Activated CD4-positive, CD25-positive, alpha-beta regulatory T cell (primary cell): ENCODE data around the gene ATP4A.

Experiments
- DNase-seq, 4 experiments: peaks; one replicate each; lab custom pipeline; 2025; lab: John Stamatoyannopoulos, UW

Gene ATP4A

DNA sequence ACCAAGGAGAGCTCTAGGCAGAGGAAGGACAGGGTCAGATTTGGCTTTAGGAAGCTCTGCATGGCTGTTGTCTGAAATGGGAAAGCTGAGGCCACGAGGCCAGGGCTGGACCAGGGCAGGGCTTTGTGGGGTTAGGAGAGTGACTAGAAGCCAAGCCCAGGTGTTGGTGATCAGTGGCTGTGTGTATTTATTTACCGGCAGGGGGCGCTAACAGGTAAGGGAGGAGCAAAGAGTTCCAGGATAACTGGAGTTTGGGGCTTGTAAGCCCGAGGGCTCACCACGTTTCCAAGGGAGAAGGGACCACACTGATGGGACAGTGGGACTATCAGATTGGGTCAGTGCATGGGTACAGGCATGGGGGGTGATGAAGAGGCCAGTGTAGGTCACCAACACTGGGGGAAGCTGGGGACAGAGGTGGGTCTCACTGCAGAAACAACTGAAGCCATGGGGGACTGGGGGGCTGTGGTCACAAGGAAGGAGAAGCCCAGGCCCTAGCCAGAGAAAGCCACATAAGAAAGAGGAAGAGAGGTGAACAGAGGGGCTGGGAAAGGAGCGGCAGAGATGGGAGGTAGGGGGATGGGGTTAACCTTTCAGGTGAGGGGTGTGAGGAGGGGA, 14.2 kb downstream of the ATP4A start:
- peak; percentile 13 to 38 (median 24) for DNase-seq

DNA sequence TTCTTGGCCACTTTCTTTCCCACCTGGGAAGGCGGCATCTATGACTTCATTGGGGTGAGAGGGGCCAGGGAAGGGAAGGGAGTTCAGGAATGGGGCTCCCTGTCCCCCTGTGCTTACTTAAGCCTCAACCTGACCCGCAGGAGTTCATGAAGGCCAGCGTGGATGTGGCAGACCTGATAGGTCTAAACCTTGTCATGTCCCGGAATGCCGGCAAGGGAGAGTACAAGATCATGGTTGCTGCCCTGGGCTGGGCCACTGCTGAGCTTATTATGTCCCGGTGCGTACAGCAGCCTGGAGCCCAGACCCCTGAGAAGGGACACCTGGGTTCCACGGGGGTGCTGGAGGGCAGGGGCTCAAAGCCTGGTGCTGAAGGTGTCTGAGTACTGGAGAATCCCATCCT, 16.9 kb downstream of the ATP4A start:
- DNase-seq, result no peak

DNA sequence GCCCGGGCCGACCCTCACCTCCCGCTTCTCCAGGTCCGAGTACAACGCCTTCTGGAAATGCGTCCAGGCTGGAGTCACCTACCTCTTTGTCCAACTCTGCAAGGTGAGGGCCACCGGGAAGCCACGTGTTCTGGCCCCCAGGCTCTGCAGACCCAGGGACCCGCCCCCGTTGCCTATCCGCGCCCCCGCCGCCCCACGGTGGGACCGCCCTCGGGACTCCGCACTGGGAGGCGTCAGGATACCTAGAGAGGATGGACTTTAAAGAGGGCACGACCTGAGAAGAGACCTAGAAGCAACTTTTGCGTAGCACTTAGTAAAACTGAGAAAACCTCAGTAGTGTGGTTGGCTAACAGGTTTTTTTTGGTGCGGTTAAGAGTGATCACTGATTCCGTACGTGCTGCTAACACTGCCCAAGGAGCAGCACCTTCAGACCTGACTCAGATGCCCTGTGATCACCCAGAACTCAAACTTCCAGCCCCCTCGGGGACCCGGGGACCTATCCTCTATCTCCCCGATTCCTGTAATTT, 17.5 kb downstream of the ATP4A start:
- DNase-seq, result peak in 2 of 4 experiments; percentile 47 to 55

DNA sequence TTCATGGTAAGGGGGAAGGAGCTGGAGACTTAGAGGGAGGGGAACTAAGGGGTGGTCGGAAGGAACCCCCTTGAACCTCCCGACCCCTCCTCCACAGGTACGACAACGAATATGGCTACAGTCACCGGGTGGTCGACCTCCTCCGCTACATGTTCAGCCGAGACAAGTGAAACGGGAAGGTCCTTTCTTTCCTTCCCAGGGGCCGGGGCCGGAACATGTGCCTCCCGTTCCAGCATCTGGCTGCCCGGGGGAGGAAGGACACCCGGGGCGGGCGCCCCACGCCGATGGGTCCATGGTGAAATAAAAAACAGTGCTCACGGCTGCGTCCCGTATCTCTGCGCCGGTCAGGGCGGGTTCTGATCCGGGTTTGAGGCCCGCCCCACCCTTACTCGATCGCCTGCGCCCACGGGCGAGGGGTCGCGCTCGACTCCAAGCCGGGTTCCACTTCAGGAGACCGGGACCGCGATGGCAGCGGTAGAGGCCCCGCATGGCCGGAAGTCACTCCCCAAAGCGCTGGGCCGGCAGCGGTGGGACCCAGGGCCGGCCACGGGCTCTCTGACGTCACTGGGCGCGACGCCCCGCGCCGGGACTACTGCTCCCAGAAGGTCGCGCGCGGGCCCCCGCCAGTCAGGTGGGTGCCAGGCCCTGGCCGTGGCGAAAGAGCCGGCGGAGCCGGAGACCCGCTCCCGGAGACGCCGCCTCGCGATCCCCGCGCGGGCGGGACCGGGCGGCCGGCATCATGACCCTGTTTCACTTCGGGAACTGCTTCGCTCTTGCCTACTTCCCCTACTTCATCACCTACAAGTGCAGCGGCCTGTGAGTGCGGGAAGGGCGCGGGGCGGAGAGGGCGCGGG, 18.2 kb downstream of the ATP4A start, which contains the start of gene TMEM147:
TSS of gene TMEM147 (plus strand) at position 626 of the 854 bp plus-strand sequence. CDS start at position 740, 114 bp downstream.
- DNase-seq, result peak; percentile 55 to 68 (median 64)

DNA sequence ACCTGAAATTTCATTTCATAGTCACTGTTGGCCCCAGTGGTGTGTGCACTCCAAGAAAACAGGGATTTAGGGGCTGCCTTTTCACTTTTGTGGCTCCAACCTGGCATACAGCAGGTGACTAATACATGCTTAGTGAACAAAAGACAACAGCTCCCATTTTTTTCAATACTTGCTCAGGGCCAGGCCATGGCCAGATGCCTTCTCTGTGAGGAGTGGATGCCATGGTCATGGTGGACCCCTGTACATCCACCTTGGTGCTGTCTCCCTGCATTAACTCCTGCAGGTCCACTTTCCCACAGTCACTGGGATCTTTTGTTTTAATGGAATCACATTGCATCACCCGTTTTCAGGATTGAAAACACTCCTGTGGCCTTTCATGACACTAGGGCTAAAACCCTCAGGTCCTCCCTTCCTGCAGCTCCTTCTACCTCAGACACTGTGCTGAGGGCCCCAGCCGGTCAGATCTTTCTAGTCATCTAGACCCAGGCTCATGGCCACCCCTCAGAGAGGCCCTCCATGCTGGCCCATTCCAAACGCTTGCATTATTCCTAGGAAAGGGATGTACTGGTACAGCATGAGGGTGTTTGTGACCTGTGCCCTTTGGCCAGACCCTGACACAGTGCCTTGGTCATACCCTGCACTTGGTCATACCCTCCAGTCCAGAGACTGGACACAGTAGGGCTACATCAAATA, 19.2 kb downstream of the ATP4A start:
- DNase-seq, result no peak

DNA sequence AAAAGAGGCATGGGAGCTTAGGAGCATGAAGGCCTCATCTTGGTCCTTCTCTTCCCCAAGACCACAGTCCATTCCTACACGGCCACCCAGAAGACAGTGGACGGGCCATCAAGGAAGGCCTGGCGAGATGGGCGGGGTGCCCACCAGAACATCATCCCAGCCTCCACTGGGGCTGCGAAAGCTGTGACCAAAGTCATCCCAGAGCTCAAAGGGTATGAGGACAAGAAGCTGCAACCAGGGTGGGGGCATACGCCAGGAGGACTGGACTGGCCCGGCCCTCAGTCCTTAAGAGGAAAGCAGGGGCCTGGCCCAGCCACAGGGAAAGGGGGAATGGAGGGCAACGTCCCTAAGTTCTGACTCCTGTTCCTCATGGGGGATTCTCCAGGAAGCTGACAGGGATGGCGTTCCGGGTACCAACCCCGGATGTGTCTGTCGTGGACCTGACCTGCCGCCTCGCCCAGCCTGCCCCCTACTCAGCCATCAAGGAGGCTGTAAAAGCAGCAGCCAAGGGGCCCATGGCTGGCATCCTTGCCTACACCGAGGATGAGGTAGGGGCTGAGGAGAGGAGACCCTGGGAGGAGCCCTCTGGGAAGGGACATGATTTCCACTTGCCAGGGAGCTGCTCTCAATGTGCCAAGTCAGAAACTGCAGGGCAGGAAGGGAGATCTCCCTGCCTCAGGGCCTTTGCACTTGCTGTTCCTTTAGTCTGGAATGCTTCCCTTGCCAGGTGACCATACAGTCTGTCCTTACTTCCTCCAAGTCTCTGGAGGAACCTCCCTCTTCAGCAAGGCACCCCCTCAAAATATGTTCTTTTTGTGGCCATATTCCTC, 20.0 kb downstream of the ATP4A start:
- no peak for DNase-seq

DNA sequence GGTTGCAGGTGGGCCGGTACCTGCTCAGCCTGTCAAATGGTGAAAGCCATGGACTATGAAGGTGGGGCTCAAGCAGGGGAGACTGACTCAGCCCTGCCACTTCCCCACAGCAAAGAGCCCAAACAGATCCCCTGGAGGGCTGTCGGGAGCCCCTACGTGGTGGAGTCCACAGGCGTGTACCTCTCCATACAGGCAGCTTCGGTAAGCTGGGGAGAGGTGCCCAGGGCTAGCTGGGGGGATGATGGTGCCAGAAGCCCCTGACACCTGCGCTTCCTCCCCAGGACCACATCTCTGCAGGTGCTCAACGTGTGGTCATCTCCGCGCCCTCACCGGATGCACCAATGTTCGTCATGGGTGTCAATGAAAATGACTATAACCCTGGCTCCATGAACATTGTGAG, 21.2 kb downstream of the ATP4A start:
- no peak for DNase-seq

DNA sequence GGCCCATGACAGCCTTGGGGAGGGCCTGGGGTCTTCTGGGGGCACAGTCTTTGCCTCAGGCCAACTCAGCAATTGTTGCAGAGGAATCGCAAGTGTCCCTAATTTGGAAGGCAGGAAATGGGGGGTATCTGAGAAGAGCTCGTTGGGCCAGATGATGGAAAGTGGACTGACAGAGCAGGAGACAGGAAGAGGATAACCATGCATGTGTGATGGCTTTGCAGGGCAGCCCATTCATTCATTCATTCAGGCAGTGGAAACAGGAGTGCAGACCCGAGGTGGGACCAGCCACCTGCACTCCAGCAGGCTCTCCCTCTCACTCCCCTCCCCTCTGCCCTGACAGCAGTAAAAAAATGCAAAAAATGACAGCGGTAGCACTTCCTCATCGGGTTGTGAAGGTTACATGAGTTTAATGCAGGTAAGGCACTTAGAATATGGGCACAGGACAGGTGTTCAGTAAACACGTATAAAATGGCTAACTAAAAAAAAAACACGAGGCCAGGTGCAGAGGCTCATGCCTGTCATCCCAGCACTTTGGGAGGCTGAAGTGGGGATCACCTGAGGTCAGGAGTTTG, 23.0 kb downstream of the ATP4A start:
- no peak for DNase-seq

DNA sequence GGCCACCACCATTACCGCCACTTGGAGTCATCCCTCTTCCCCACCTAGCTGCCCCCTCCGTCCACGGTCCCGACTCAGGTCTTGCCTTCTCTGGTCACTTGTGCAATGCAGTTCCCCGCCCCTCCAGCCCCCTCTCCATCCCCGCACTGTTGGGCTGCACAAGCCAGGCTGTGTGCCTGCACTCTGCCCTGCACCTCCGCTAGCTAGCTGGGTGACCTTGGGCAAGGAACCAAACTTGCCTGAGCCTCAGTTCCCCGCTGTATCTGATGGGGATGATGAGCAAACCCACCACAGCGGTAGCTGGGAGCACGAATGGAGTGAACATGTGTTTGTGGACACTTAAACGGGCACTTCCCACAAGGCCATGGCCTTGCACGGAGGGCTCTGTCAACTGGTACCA, 23.6 kb downstream of the ATP4A start:
- DNase-seq, result no peak

DNA sequence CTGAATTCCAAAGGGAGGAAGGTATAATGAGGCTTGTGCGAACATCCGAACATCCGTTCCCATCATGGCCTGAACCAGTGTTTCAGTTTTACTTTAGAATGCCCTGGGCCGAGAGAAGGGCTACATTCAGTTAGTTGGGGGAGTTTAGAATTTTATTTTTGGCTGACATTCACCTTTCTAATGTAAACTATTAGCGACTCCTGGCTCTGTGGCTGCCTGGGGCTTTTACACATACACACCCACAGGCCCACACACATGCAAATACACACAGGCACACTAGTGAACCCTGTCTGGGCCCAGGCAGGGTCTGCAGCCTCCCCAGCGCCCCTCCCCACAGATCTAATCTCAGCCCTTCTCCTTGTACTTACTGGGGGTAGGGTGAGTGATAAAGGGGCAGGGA, 24.1 kb downstream of the ATP4A start:
- DNase-seq, result no peak

DNA sequence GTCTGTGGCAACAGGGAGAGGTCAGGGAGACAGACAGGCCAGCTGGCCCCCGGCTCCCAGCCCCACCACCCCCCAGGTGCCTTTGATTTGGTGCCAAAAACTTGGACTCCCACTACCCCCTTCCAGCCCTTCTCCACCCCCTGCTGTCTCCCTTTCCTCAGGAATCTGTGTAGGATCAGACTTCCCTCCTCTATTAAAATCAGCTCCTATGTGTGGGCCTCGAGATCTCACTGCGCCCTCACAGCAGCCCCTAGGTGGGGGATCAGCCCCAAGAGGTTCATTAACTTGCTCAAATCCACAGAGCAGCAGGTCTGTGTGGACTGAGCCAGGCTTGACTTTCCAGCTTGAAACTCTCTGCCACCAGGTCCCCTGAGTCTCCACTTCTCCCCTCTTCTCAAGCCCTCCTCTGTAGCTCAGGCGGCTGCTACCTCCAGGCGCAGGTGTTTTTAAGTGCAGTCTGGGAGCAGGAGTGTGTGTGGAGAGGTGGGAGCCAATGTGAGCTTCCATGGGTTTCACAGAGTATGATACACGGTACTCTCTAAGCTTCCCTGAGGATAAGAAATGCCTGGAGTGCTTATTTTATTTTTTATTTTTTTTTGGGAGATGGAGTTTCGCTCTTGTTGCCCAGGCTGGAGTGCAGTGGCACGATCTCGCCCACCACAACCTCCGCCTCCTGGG, 28.5 kb downstream of the ATP4A start:
- no peak for DNase-seq

DNA sequence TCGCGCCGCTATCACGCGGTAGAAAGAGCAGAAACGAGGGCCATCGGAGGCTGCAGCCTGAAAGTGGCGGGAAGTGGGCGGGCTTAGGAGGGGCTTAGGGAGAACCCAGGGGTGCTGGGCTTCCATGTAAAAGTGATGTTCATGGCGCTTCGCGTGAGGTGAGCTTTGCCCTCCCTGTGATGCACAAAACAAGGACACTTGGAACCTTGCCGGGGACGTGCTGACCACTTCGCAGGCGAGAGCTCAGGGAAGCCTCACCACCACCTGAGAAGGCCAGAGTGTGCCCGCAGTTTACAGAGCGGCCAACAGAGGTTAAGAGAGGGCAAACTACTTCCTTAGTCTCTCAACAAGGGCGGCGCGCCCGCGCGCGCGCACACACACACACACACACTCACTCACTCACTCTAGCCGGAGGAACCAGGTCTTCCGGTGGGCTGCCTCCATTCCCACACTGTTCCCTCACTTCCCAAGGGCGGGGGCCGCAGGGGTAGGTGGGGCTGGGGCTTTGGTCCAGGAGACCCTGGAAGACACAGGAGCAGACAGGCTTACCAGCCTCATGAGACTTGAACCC, 29.6 kb downstream of the ATP4A start:
- DNase-seq, result peak in 2 of 4 experiments; percentile 16 to 34

DNA sequence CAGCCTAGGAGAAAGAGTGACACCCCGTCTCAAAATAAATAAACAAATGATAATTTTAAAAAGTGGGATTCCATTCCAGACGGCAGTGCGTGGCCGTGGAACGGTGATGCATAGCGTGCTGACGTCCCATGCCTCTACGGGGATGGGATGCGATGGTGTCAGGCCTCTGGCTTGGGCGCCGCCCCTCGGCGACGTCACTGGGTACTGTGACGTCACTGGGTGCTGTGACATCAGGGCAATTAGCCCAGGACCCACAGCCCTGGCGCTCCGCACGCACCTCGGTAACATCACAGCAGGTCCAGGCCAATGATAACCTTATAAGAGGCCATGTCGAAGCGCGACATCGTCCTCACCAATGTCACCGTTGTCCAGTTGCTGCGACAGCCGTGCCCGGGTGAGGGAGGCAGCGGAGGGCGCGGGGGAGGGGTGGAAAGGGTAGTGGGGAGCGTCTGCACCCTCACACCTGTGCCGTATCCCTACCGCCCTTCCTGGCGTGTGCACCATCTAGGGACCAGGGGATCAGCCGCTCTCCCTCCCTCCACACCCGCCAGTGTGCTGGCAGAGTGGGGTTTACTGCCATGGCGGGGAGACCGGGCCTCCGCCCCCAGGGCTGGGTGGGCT, 30.1 kb downstream of the ATP4A start, which contains the start of gene GAPDHS:
TSS of gene GAPDHS (plus strand) at position 256 of the 621 bp plus-strand sequence. CDS start at position 328, 72 bp downstream.
- DNase-seq, result no peak

DNA sequence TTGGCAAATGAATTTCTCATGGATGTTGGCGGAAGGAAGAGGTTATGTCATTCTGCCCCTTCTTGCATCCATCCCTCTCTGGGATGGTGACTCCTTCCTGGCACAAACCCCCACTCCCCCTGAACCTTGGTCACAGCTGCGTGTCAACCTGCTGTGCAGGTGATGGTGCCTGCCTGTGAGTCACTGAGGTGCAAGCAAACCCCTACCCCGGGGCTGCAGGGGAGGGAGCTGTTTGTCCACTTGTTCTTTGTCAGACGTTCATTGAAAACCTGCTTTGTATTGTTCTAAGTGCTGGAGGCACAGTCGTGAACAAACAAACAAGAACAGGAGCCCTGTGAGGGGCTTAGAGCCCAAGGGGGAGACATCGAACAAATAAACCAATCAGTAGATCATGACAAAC, 32.2 kb downstream of the ATP4A start:
- no peak for DNase-seq

DNA sequence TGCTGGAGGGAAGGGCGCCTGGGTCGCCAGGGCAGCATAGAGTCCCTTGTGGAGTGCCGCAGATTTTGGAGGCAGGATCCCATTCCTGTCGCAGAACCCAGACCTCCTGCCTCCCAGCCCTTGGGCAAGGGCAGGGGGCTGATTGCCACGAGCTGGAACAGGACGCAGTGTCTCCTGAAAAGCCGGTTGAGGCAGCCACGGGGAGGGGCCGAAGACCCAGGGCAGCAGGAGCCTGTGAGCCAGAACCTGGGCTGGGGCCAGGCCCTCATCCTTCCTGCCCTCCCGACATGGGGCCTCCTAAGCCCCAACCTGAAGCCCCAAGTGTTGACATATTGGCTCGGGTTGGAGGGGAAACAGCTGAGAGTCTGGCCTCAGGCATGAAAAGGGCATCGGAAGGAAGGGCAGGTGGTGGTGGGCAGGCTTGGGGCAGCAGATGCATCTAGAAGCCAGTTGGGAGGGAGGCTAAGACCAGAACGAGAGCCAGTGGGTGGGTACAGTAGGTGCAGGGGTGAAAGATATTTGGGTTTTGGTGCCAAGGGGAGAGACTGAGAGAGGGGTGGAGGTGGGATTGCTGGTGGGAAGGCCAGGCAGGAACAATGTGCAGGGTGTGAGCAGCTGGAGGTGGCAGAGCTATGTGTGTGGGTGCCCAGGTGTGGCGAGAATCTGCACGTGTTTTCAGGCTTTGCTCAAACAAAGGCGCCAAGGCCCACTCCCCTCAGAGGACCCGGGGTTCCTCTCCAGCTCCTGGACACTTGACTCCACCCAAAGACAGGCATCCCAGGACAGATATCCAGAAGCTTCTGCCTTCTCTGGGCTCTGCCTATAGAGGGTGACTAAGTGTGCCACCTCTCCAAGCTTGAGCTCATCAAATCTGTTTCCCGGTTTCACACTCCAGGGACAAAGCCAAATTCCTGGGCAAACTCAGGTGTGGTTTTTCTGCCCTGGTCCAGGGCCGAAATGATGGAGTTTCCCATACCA, 33.9 kb downstream of the ATP4A start:
- no peak for DNase-seq

DNA sequence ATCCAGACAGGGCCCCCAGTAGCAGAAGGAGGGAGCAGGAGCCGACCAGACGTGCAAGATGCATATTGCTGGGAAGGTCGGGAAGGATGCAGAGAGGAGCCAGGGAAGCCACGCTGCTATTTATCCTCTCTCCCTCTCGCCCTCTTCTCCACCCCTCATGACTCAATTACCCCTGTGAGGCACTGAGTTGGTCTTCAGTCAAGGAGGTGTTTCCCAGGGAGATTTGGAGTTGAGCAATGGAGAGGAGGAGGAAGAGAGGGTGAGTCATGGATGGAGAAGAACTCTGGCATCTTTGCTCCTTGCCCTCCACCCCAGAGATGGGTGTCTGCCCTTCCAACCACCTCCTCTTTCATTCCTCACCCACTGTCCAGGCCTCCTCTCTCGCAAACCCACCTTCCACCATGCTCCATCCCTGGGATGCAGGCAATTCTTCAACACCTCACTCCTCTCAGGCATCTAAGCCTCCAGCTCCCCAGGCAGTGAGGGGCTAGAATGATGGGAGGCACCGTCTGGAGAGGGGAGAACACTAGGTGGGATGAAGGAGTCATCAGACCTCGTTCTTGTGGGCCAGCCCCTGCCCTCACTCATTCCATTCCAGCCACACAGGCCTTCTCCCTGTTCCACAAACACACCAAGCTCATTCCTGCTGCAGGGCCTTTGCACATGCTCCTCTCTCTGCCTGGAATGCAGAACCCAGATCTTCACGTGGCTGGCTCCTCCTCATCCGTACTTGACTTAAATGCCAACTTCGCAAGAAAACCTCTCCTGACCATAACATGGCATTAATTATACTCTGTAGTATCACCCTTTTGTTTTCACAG, 35.0 kb downstream of the ATP4A start, which contains the start of gene SBSN:
TSS of gene SBSN (minus strand) at position 94 of the 821 bp plus-strand sequence. CDS start at position 64, 30 bp downstream.
- DNase-seq, result no peak

DNA sequence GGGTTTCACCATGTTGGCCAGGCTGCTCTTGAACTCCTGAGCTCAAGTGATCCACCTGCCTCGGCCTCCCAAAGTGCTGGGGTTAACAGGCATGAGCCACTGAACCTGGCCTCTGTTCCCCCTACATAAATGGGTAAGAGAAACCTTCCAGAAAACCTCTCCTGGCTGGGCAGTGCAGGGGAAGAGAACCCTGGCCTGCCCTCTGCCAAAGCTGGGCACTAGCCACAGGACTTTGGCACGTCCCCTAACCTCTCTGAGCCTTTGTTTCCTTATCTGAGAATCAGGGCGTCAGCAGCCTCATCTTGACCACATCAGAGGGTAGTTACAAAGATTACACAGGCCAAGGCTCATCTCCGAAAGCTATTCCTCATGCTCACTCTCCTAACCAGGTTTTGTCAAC, 37.6 kb downstream of the ATP4A start:
- no peak for DNase-seq
